Astrocyte of the cerebellum (primary cell): ENCODE data around the gene CHST15.
"Not testable (repeated sequence)": the region's sequence is repeated elsewhere in the genome, so short reads cannot be mapped to it uniquely, and the experiment has no call there.

Experiments
- DNase-seq: peaks from one replicate; pipeline ENCODE4 v3.0.0-alpha.2; 2011; ENCODE audit warnings: low read depth
- H3K4me3 ChIP-seq: 2 replicates; pipeline ENCODE4 v1.5.1; 2011; ENCODE audit warnings: mild to moderate bottlenecking, low read depth, low read length, moderate library complexity
- in situ Hi-C: cut with HindIII; loops from 2 replicates; pipeline ENCODE4 v1.10.0; 2017; ENCODE audit warnings: low sequenced_read_pairs
- TF ChIP-seq, protein P1 (sequence below): IDR thresholded peaks from 2 replicates; pipeline ENCODE4 v1.5.1; 2012; ENCODE audit warnings: low read length, low read depth, moderate library complexity, mild to moderate bottlenecking; ENCODE audit errors: missing control alignments

CHST15 gene

DNA sequence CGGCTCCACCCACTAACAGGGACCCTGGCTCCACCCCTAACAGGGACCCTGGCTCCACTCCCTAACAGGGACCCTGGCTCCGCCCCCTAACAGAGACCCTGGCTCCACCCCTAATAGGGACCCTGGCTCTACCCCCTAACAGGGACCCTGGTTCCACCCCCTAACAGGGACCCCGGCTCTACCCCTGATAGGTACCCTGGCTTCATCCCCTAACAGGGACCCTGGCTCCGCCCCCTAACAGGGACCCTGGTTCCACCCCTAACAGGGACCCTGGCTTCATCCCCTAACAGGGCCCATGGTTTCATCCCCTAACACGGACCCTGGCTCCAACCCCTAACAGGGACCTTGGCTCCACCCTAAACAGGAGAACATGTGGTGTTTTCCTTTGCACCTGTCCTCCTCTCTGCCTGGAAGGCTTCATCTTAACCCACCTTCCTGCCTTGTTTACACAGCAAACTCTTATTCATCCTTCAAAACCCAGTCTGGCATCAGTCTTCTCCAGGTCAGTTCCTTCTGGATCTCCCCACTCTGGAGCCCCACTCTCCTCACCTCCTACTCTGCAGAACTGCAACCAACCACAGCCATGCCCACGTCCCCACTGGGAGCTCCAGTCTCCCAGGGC, 58.0 kb downstream of the CHST15 start:
- DNase-seq = no peak
- in situ Hi-C loops = no loop called here
- H3K4me3 ChIP-seq = no peak overlapping the region
- TF ChIP-seq, protein P1, sequence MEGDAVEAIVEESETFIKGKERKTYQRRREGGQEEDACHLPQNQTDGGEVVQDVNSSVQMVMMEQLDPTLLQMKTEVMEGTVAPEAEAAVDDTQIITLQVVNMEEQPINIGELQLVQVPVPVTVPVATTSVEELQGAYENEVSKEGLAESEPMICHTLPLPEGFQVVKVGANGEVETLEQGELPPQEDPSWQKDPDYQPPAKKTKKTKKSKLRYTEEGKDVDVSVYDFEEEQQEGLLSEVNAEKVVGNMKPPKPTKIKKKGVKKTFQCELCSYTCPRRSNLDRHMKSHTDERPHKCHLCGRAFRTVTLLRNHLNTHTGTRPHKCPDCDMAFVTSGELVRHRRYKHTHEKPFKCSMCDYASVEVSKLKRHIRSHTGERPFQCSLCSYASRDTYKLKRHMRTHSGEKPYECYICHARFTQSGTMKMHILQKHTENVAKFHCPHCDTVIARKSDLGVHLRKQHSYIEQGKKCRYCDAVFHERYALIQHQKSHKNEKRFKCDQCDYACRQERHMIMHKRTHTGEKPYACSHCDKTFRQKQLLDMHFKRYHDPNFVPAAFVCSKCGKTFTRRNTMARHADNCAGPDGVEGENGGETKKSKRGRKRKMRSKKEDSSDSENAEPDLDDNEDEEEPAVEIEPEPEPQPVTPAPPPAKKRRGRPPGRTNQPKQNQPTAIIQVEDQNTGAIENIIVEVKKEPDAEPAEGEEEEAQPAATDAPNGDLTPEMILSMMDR = no peak

DNA sequence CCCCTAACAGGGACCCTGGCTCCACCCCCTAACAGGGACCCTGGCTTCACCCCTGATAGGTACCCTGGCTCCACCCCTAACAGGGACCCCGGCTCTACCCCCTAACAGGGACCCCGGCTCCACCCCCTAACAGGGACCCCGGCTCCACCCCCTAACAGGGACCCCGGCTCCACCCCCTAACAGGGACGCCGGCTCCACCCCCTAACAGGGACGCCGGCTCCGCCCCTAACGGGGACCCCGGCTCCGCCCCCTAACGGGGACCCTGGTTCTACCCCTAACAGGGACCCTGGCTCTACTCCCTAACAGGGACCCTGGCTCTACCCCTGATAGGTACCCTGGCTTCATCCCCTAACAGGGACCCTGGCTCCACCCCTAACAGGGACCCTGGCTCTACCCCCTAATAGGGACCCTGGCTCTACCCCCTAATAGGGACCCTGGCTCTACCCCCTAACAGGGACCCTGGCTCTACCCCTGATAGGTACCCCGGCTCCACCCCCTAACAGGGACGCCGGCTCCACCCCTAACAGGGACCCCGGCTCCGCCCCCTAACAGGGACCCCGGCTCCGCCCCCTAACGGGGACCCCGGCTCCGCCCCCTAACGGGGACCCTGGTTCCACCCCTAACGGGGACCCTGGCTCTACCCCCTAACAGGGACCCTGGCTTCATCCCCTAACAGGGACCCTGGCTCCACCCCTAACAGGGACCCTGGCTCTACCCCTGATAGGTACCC, 58.7 kb downstream of the CHST15 start:
- in situ Hi-C loops, DNase-seq, H3K4me3 ChIP-seq: not testable (repeated sequence)

GRCh38 chr10:124033887-124034218, 59.5 kb downstream of the CHST15 start:
- in situ Hi-C loops = no loop called here
- no peak for DNase-seq
- TF ChIP-seq, protein P1 = no peak
- H3K4me3 ChIP-seq = no peak overlapping the region

GRCh38 chr10:124032971-124033886, 60.2 kb downstream of the CHST15 start:
- peak; percentile 88 for DNase-seq
- TF ChIP-seq, protein P1 = no peak
- H3K4me3 ChIP-seq = no peak overlapping the region
- in situ Hi-C loops = no loop called here

DNA sequence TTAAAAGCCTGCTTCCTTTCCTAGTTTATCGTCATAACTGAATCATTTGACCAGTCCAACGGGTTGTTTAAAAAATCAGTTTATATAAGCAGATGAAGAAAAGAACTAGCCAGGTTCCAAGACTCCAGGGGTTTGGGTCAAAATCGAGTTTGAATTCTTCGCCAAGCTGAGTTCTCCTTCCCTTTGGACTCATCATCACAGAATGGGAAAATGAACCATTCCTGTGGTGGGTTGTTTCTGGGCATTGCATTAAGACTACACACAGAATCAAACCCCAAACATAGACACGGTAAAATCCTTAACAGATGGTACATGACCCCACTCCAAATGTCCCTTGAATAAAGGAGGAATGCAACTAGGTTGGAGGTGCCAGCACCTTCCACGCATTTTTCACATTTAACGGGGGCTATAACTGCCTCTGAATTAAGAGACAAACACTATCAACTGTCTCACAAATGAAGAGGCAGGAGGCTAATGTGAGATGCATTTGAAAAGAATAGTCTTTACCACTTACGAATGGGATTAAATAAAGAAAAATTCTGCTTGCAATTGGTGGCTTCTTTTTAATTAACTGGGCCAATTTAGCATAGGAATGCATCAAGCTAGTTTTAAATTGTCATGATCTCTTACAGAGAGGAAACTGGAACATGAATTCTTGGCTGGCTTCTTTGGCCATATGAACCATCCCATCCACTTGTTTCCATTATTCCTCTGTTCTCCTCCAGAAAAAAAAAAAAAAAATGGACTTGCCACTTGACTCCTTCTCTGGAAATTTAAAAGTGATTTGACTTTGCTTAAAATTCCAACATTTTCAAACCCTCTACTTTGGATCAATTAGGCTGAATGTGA, 61.1 kb downstream of the CHST15 start:
- no peak overlapping the region for H3K4me3 ChIP-seq
- DNase-seq = peak; percentile 66
- in situ Hi-C loops = no loop called here

GRCh38 chr10:124030492-124031110, 62.8 kb downstream of the CHST15 start:
- no peak for DNase-seq
- TF ChIP-seq, protein P1 = no peak
- H3K4me3 ChIP-seq = no peak overlapping the region
- in situ Hi-C loops = no loop called here

More for the DNA sequence above, 61.1 kb downstream of the CHST15 start:
- TF ChIP-seq, protein P1 = no peak
